Tibial artery (tissue), 4 donors: ENCODE data around the gene DMD.
A peak's percentile ranks its signal among the peaks of the same experiment; 100 is the strongest.

Experiments used
- DNase-seq, 2 donors: peaks; one replicate each; pipeline ENCODE4 v3.0.0-alpha.2; 2019
- H3K27ac ChIP-seq, 2 donors: fragments of 200-600 bp; sonication (generic) in 1 of 2; 1 replicate in 1 of 2; 2 replicates in 1 of 2; pipeline ENCODE4 v1.5.1; 2018 to 2019; ENCODE audit warnings: mild to moderate bottlenecking in 1 of 2
- H3K27me3 ChIP-seq, 2 donors: fragments of 200-600 bp; sonication (generic) in 1 of 2; one replicate each; pipeline versions ENCODE4 v1.5.1 to v1.6.0; 2016 to 2019
- H3K36me3 ChIP-seq, 3 donors: fragments of 200-600 bp; sonication (generic) in 2 of 3; one replicate each; pipeline ENCODE4 v1.5.1; 2016 to 2019; ENCODE audit warnings: mild to moderate bottlenecking in 2 of 3
- H3K4me1 ChIP-seq, 4 donors: fragments of 200-600 bp; sonication (generic) in 2 of 4; 1 replicate in 3 of 4; 2 replicates in 1 of 4; pipeline ENCODE4 v1.5.1; 2016 to 2019
- H3K4me3 ChIP-seq, 2 donors: fragments of 200-600 bp; sonication (generic) in 1 of 2; 1 replicate in 1 of 2; 2 replicates in 1 of 2; pipeline ENCODE4 v1.5.1; 2018 to 2019; ENCODE audit warnings: mild to moderate bottlenecking in 2 of 2
- H3K9me3 ChIP-seq, 3 donors: fragments of 200-600 bp; sonication (generic) in 1 of 3; one replicate each; pipeline ENCODE4 v1.5.1; 2016 to 2019
- CTCF ChIP-seq, 2 experiments: fragments of 200-600 bp in 1 of 2; fragments of 450-650 bp in 1 of 2; IDR thresholded peaks; one replicate each; pipeline ENCODE4 v1.5.1; 2017 to 2019; ENCODE audit warnings: antibody characterized with exemption in 2 of 2, mild to moderate bottlenecking in 1 of 2, moderate library complexity in 1 of 2
- intact Hi-C: fragments of 100-400 bp; cut with DNase I; formaldehyde crosslinking; loops from one replicate; pipeline ENCODE4 v1.15.0; 2023; ENCODE audit warnings: low total_unique reads

Gene DMD

GRCh38 chrX:33126469-33126868, 84.9 kb downstream of the DMD start:
- no peak for DNase-seq
- no peak for TF ChIP-seq CTCF (IDR thresholded peaks at IDR 0.05)
- no peaks in the 10 kb centered on the region for H3K9me3 ChIP-seq
- H3K36me3 ChIP-seq = no peaks in the 10 kb centered on the region
- peaks cover 0 to 15% (median 2%) of the 10 kb centered on the region in 4 donors for H3K4me1 ChIP-seq
- H3K4me3 ChIP-seq = no peak overlapping the region
- H3K27me3 ChIP-seq = no peaks in the 10 kb centered on the region
- no peak overlapping the region for H3K27ac ChIP-seq
- intact Hi-C loops = no loop called here

GRCh38 chrX:33109858-33110257, 101.5 kb downstream of the DMD start:
- Histone ChIP-seq H3K9me3 (no peaks in the 10 kb centered on the region), H3K4me1 (no peaks in the 10 kb centered on the region), H3K27ac (peak overlapping the region in 1 of 2 donors; percentile 37), H3K27me3 (no peaks in the 10 kb centered on the region), H3K4me3 (no peak overlapping the region), H3K36me3 (no peaks in the 10 kb centered on the region)
- no peak for TF ChIP-seq CTCF (IDR thresholded peaks at IDR 0.05)
- DNase-seq = no peak
- intact Hi-C loops = no loop called here

- H3K36me3 ChIP-seq = no peaks in the 10 kb centered on the region
- TF ChIP-seq CTCF (IDR thresholded peaks at IDR 0.05) = no peak
- no peaks in the 10 kb centered on the region for H3K4me1 ChIP-seq
- intact Hi-C loops = no loop called here
- H3K27me3 ChIP-seq = no peaks in the 10 kb centered on the region
- no peaks in the 10 kb centered on the region for H3K9me3 ChIP-seq
- no peak for DNase-seq
- H3K4me3 ChIP-seq = no peak overlapping the region
- H3K27ac ChIP-seq = no peak overlapping the region
Observed at GRCh38 chrX:33106737-33107136, 104.6 kb downstream of the DMD start.

- DNase-seq = no peak
- no peak for TF ChIP-seq CTCF (IDR thresholded peaks at IDR 0.05)
Observed at GRCh38 chrX:33095079-33095478, 116.3 kb downstream of the DMD start.

GRCh38 chrX:33087411-33087810, 123.9 kb downstream of the DMD start:
- Histone ChIP-seq H3K9me3 (no peaks in the 10 kb centered on the region), H3K4me1 (peaks cover 0 to 21% (median 0%) of the 10 kb centered on the region in 4 donors), H3K27ac (no peak overlapping the region), H3K27me3 (no peaks in the 10 kb centered on the region), H3K4me3 (no peak overlapping the region), H3K36me3 (no peaks in the 10 kb centered on the region)
- TF ChIP-seq CTCF (IDR thresholded peaks at IDR 0.05) = no peak
- no peak for DNase-seq
- intact Hi-C loops = no loop called here

More at GRCh38 chrX:33095079-33095478, 116.3 kb downstream of the DMD start:
- no peaks in the 10 kb centered on the region for H3K9me3 ChIP-seq
- H3K36me3 ChIP-seq = no peaks in the 10 kb centered on the region
- H3K4me1 ChIP-seq = no peaks in the 10 kb centered on the region
- H3K4me3 ChIP-seq = no peak overlapping the region
- intact Hi-C loops = no loop called here
- H3K27me3 ChIP-seq = no peaks in the 10 kb centered on the region
- no peak overlapping the region for H3K27ac ChIP-seq

GRCh38 chrX:33086886-33087285, 124.5 kb downstream of the DMD start:
- Histone ChIP-seq H3K4me1 (peaks cover 0 to 26% (median 0%) of the 10 kb centered on the region in 4 donors), H3K36me3 (no peaks in the 10 kb centered on the region), H3K27me3 (no peaks in the 10 kb centered on the region), H3K9me3 (no peaks in the 10 kb centered on the region), H3K4me3 (no peak overlapping the region), H3K27ac (no peak overlapping the region)
- intact Hi-C loops = no loop called here
- no peak for DNase-seq
- no peak for TF ChIP-seq CTCF (IDR thresholded peaks at IDR 0.05)
